HG03460 (cell line): ENCODE measurements around the gene ZNF423.

Experiments
- ATAC-seq: cut with Tn5 transposase; IDR thresholded peaks from one replicate; pipeline ENCODE4 v1.9.1; 2021; ENCODE audit not compliant: unreplicated experiment

Gene ZNF423

GRCh38 chr16:49488336-49488735, 367.6 kb downstream of the ZNF423 start:
- ATAC-seq = no peak

- ATAC-seq = no peak
These were observed 368.2 kb downstream of the ZNF423 start for GRCh38 chr16:49487746-49488145.

GRCh38 chr16:49486400-49486799, 369.5 kb downstream of the ZNF423 start:
- ATAC-seq = no peak

- no peak for ATAC-seq
These were observed 370.2 kb downstream of the ZNF423 start for GRCh38 chr16:49485663-49486062.

- no peak for ATAC-seq
These were observed 371.0 kb downstream of the ZNF423 start for GRCh38 chr16:49484936-49485335.

GRCh38 chr16:49484451-49484849, 371.5 kb downstream of the ZNF423 start:
- ATAC-seq = no peak

- ATAC-seq = no peak
These were observed 372.1 kb downstream of the ZNF423 start for GRCh38 chr16:49483651-49484450.

GRCh38 chr16:49483251-49483650, 372.7 kb downstream of the ZNF423 start:
- ATAC-seq = no peak

- no peak for ATAC-seq
These were observed 373.2 kb downstream of the ZNF423 start for GRCh38 chr16:49482690-49483089.

GRCh38 chr16:49478616-49479015, 377.3 kb downstream of the ZNF423 start:
- ATAC-seq = no peak

GRCh38 chr16:49478107-49478506, 377.8 kb downstream of the ZNF423 start:
- no peak for ATAC-seq

GRCh38 chr16:49477250-49477895, 378.5 kb downstream of the ZNF423 start:
- no peak for ATAC-seq

GRCh38 chr16:49474741-49475140, 381.2 kb downstream of the ZNF423 start:
- no peak for ATAC-seq

- no peak for ATAC-seq
These were observed 382.1 kb downstream of the ZNF423 start for GRCh38 chr16:49473773-49474172.

GRCh38 chr16:49473131-49473530, 382.8 kb downstream of the ZNF423 start:
- no peak for ATAC-seq

GRCh38 chr16:49472598-49472997, 383.3 kb downstream of the ZNF423 start:
- ATAC-seq = no peak

GRCh38 chr16:49471038-49471727, 384.7 kb downstream of the ZNF423 start:
- no peak for ATAC-seq

GRCh38 chr16:49470513-49470991, 385.4 kb downstream of the ZNF423 start:
- no peak for ATAC-seq

GRCh38 chr16:49469930-49470451, 385.9 kb downstream of the ZNF423 start:
- ATAC-seq = no peak

- no peak for ATAC-seq
These were observed 386.6 kb downstream of the ZNF423 start for GRCh38 chr16:49469311-49469670.

GRCh38 chr16:49468611-49469310, 387.2 kb downstream of the ZNF423 start:
- ATAC-seq = no peak
